DND-41 (cell line): ENCODE measurements around the gene PTPRO.

Experiments
- ATAC-seq: fragments of 200-7000 bp; cut with Tn5 transposase; 3 replicates; pipeline ENCODE4 v1.9.1; 2021; ENCODE audit warnings: low read depth; ENCODE audit not compliant: insufficient read depth
- DNase-seq: peaks from one replicate; pipeline ENCODE4 v3.0.0-alpha.2; 2020
- H2AFZ ChIP-seq: 2 replicates; pipeline ENCODE4 v1.6.0; 2012; ENCODE audit warnings: low read depth, low read length
- H3K27ac ChIP-seq: 2 replicates; pipeline ENCODE4 v1.5.1; 2012; ENCODE audit warnings: low read length, inconsistent platforms
- H3K27me3 ChIP-seq: fragments of 200-600 bp; sonication (generic); 2 replicates; pipeline ENCODE4 v1.6.0; 2012; ENCODE audit warnings: low read length, mild to moderate bottlenecking, inconsistent platforms; ENCODE audit not compliant: insufficient read depth, poor library complexity
- H3K36me3 ChIP-seq: 2 replicates; pipeline ENCODE4 v1.5.1; 2012; ENCODE audit warnings: low read length, inconsistent platforms; ENCODE audit not compliant: insufficient read depth
- H3K4me1 ChIP-seq: 2 replicates; pipeline ENCODE4 v1.5.1; 2012; ENCODE audit warnings: mild to moderate bottlenecking, low read length; ENCODE audit not compliant: insufficient read depth
- H3K4me2 ChIP-seq: 2 replicates; pipeline ENCODE4 v1.6.0; 2012; ENCODE audit warnings: mild to moderate bottlenecking, moderate library complexity, low read length, inconsistent platforms; ENCODE audit not compliant: insufficient read depth
- H3K4me3 ChIP-seq, 2 experiments: fragments of 200-600 bp in 1 of 2; shearing (Covaris generic) in 1 of 2; 2 replicates each; pipeline ENCODE4 v1.5.1; 2012 to 2016; ENCODE audit warnings: inconsistent platforms in 2 of 2, low read length in 2 of 2, mild to moderate bottlenecking in 2 of 2, low read depth in 1 of 2, moderate library complexity in 1 of 2
- H3K79me2 ChIP-seq: 2 replicates; pipeline ENCODE4 v1.6.0; 2012; ENCODE audit warnings: low read length, inconsistent platforms; ENCODE audit not compliant: insufficient read depth
- H3K9ac ChIP-seq: 2 replicates; pipeline ENCODE4 v1.6.0; 2012; ENCODE audit warnings: low read depth, mild to moderate bottlenecking, inconsistent platforms, low read length, moderate library complexity
- H3K9me3 ChIP-seq: 2 replicates; pipeline ENCODE4 v1.5.1; 2012; ENCODE audit warnings: low read length, moderate library complexity, mild to moderate bottlenecking, inconsistent platforms; ENCODE audit not compliant: insufficient read depth, severe bottlenecking
- H4K20me1 ChIP-seq: 2 replicates; pipeline ENCODE4 v1.6.0; 2012; ENCODE audit warnings: low read length; ENCODE audit not compliant: insufficient read depth
- EZH2 ChIP-seq: IDR thresholded peaks from 3 replicates; pipeline ENCODE4 v1.6.1; 2012; ENCODE audit warnings: borderline replicate concordance, low read depth, mild to moderate bottlenecking, moderate library complexity, low read length, inconsistent platforms; ENCODE audit not compliant: severe bottlenecking
- TF ChIP-seq, protein P1 (sequence below): IDR thresholded peaks from 2 replicates; pipeline ENCODE4 v1.5.1; 2012; ENCODE audit warnings: borderline replicate concordance, low read length, moderate library complexity, mild to moderate bottlenecking; ENCODE audit not compliant: poor library complexity, severe bottlenecking; ENCODE audit errors: extremely low read depth

The PTPRO gene

DNA sequence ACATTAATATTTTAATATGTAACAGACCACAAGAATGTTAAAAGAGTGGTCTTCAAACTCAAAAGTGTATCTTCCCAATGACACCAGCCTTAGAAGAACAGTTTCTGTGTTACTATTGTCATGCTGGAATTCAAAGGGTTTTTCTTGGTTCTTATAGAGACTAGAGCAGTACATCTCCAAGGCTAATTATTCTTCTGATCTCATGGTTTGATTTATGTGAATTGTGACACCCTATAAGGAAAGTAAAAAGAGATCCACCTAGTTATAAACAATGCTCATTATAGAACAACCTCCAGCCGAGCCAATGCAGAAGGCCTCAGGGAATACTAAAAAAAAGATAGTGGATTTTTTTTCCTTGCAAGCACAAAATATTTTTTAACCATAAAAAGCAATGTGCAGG is 65.5 kb downstream of the PTPRO start:
- DNase-seq (no peak), ATAC-seq (no peak)
- no peaks in the 10 kb centered on the region for H3K79me2 ChIP-seq
- H3K27me3 ChIP-seq = no peaks in the 10 kb centered on the region
- no peak overlapping the region for H2AFZ ChIP-seq
- H3K9ac ChIP-seq = no peak overlapping the region
- H3K4me3 ChIP-seq = no peak overlapping the region
- H3K4me1 ChIP-seq = no peaks in the 10 kb centered on the region
- H3K4me2 ChIP-seq = no peak overlapping the region
- TF ChIP-seq, protein P1, sequence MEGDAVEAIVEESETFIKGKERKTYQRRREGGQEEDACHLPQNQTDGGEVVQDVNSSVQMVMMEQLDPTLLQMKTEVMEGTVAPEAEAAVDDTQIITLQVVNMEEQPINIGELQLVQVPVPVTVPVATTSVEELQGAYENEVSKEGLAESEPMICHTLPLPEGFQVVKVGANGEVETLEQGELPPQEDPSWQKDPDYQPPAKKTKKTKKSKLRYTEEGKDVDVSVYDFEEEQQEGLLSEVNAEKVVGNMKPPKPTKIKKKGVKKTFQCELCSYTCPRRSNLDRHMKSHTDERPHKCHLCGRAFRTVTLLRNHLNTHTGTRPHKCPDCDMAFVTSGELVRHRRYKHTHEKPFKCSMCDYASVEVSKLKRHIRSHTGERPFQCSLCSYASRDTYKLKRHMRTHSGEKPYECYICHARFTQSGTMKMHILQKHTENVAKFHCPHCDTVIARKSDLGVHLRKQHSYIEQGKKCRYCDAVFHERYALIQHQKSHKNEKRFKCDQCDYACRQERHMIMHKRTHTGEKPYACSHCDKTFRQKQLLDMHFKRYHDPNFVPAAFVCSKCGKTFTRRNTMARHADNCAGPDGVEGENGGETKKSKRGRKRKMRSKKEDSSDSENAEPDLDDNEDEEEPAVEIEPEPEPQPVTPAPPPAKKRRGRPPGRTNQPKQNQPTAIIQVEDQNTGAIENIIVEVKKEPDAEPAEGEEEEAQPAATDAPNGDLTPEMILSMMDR = no peak
- TF ChIP-seq EZH2 = no peak
- H3K27ac ChIP-seq = no peak overlapping the region
- H4K20me1 ChIP-seq = no peaks in the 10 kb centered on the region
- no peaks in the 10 kb centered on the region for H3K36me3 ChIP-seq
- no peaks in the 10 kb centered on the region for H3K9me3 ChIP-seq

DNA sequence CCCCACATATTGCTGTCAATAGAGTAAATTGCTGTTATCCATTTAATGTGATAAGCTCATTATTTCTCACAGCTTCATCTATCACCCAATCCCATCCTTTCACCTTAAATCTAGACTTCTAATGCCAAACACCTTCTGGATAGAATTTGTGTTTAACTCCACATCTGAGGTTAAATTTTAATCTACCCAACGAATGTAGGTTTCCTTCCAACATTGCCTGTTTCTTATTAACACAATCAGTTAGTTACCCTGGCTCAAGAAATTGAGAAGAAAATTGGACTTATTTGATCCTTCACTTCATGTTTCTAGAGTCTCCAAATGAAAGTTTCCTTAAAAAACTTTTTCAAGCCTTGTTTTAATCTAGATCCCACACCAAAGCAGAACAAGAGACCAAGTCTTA is 67.3 kb downstream of the PTPRO start:
- no peak for ATAC-seq
- no peaks in the 10 kb centered on the region for H3K36me3 ChIP-seq
- no peaks in the 10 kb centered on the region for H4K20me1 ChIP-seq
- H3K27ac ChIP-seq = no peak overlapping the region
- no peak overlapping the region for H3K4me3 ChIP-seq
- no peak overlapping the region for H3K9ac ChIP-seq
- TF ChIP-seq EZH2 = no peak
- TF ChIP-seq, protein P1 = no peak
- DNase-seq = no peak
- H3K9me3 ChIP-seq = no peaks in the 10 kb centered on the region
- no peaks in the 10 kb centered on the region for H3K27me3 ChIP-seq
- no peaks in the 10 kb centered on the region for H3K79me2 ChIP-seq
- H3K4me1 ChIP-seq = no peaks in the 10 kb centered on the region
- no peak overlapping the region for H2AFZ ChIP-seq
- H3K4me2 ChIP-seq = no peak overlapping the region

DNA sequence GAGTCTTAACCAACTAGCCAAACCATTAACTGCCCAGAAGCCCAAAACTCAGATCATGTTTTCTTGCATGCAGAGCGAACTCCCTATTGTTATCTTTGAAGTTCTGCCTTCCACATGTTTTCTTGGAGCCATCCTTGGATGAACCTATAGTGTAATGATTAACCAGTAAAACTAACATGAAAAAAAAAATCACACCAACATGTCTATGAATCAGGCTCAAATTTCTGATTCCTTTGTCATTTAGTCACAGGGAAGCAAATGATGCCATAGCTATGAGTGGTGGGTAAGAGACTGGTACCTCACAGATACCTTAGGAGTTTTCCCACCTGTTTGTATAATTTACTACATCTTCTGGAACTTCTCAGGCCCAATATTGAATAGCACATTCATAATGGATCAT is 70.7 kb downstream of the PTPRO start:
- Histone ChIP-seq H3K4me2 (no peak overlapping the region), H3K9ac (no peak overlapping the region), H3K36me3 (no peaks in the 10 kb centered on the region), H4K20me1 (no peaks in the 10 kb centered on the region), H3K27me3 (no peaks in the 10 kb centered on the region), H3K27ac (no peak overlapping the region), H3K4me1 (no peaks in the 10 kb centered on the region), H3K4me3 (no peak overlapping the region), H3K79me2 (no peaks in the 10 kb centered on the region), H2AFZ (no peak overlapping the region), H3K9me3 (no peaks in the 10 kb centered on the region)
- DNase-seq = no peak
- no peak for ATAC-seq
- TF ChIP-seq, protein P1 = no peak
- TF ChIP-seq EZH2 = no peak

DNA sequence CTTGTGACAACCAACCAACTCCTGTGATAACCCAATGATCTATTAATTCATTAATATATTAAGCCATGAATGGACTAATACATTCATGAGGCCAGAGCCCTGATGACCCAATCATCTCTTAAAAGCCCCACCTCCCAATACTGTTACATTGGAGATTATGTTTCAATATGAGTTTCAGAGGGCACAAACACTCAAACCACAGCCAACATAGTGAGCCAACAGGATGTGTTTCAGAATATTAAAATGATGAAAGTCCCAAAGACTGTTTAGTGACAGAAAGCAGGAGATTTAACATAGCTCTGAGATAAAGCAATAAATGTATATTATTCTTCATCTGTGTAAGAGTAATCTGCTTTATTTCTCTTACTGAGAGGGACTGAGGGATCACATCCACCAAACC is 71.7 kb downstream of the PTPRO start:
- Histone ChIP-seq H3K9ac (no peak overlapping the region), H3K27me3 (no peaks in the 10 kb centered on the region), H3K4me3 (no peak overlapping the region), H3K36me3 (no peaks in the 10 kb centered on the region), H3K4me2 (no peak overlapping the region), H3K4me1 (no peaks in the 10 kb centered on the region), H3K79me2 (no peaks in the 10 kb centered on the region), H4K20me1 (no peaks in the 10 kb centered on the region), H3K9me3 (no peaks in the 10 kb centered on the region), H3K27ac (no peak overlapping the region), H2AFZ (no peak overlapping the region)
- ATAC-seq = no peak
- TF ChIP-seq EZH2 = no peak
- TF ChIP-seq, protein P1 = no peak
- no peak for DNase-seq
